HG03095 (cell line): ENCODE data around the gene COL4A5.

Experiments
- ATAC-seq: cut with Tn5 transposase; IDR thresholded peaks from one replicate; pipeline ENCODE4 v1.9.1; 2021; ENCODE audit warnings: moderate library complexity; ENCODE audit not compliant: unreplicated experiment

The COL4A5 gene

GRCh38 chrX:108737754-108738153 is 298.1 kb downstream of the COL4A5 start:
- ATAC-seq, result no peak

GRCh38 chrX:108740299-108740774 is 300.7 kb downstream of the COL4A5 start:
- no peak for ATAC-seq
